GM19463 (cell line): ENCODE results near the gene LCN2.

ENCODE experiments used
- ATAC-seq: cut with Tn5 transposase; IDR thresholded peaks from one replicate; pipeline ENCODE4 v1.9.1; 2021; ENCODE audit warnings: mild to moderate bottlenecking, moderate library complexity; ENCODE audit not compliant: unreplicated experiment

The LCN2 gene

DNA sequence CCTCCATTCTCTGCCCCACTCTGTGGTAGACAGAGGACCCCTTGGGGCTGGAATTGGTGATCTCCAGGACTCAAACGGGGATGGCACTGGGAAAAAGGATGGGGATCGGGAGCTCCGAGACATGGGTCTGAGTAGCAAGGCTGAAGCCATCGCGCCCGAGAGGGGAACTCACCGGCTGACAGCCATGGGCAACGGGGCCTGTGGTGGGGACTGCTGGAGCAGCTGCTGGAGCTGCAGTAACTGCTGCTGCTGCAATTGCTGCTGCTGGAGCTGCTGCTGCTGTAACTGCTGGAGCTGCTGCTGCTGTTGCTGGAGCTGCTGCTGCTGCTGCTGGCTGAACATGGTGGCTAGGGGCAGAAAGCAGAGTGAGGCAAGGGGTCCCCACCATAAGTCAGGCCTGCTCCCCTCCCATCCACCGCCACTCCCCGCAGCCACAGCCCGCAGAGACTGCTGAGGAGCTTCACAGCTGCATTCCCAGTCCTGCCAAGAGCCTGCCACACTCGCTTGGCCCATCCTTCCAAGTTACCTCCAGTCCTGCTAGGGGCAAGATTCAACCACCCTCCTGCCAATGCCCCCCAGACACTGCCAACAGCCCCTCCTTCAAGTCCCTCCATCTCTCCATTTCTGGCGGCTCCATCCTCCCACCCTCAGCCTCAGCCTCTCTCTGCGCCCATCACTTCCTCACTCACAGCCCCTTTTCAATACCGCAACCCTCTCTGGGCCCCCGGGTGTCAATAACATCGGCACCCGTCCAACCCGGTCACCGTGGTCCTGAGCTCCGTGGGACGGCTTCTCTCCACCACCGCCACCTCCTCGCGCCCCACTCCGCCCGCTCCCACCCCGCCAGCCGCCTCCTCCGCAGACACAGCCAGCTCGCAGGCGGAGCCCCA, 41.5 kb downstream of the LCN2 start:
- no peak for ATAC-seq

DNA sequence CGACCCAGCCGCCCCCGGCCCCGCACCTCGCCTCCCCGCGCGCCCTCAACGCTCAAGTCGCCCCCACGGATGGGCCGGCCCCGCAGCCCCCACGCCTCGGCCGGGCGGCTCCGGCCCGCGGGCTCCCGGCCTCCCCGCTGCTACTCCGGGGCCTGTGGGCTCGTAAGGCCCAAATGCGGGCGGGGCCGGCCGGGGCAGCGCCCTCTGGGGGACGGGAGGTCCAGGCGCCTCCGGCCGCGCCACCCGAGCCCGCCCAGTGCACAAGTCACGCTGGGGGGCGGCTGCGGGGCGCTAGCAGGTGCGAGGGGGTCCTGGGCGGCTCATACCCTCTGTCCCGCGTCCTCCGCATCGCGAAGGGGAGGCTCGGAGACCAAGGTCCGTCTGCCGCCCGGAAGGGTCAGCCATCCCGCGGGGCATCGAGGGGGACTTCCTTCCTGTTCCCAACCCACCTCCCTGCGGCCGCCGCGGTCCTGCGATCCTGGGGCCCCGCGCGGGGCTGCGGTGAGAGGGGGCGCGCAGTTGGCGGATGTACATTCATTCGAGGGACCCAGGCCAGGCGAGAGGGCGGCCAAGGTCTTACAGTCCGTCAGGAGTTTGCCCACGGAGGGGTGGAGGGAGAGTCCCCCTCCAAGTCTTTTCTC, 42.3 kb downstream of the LCN2 start, which contains the start of gene CIZ1:
TSS of gene CIZ1 (minus strand) at position 167 of the 641 bp plus-strand sequence. CDS start 715 bp downstream, outside the sequence.
- ATAC-seq = peak; percentile 86

DNA sequence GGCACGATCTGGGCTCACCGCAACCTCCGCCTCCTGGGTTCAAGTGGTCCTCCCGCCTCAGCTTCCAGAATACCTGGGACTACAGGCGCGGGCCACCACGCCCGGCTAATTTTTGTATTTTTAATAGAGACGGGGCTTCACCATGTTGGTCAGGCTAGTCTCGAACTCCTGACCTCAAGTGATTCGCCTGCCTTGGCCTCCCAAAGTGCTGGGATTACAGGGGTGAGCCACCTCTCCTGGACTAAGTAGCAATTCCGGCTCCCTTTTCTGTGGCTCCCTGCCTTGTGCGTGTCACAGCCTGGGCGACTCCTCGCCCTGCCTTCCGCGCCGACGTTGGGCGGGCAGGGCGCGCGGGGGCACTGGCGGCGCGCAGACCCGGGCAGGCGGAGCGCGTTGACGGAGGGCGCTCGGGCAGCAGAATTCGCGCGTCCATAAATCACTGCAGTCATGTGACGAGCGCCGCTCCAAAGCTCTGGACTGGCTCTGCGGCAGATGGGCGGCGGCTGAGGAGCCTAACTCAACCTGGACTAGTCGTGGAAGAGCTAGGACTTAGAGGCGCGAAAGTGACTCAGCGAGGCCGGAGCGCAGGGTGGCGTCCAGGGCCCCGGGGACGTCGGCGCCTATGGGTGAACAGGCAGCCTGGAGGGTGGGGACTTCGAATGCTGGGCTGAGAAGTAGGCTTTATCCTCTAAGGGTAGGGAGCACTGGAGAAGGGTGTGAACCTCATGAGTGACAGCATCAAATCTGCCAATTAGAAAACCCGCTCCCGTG, 43.5 kb downstream of the LCN2 start:
- ATAC-seq = no peak

DNA sequence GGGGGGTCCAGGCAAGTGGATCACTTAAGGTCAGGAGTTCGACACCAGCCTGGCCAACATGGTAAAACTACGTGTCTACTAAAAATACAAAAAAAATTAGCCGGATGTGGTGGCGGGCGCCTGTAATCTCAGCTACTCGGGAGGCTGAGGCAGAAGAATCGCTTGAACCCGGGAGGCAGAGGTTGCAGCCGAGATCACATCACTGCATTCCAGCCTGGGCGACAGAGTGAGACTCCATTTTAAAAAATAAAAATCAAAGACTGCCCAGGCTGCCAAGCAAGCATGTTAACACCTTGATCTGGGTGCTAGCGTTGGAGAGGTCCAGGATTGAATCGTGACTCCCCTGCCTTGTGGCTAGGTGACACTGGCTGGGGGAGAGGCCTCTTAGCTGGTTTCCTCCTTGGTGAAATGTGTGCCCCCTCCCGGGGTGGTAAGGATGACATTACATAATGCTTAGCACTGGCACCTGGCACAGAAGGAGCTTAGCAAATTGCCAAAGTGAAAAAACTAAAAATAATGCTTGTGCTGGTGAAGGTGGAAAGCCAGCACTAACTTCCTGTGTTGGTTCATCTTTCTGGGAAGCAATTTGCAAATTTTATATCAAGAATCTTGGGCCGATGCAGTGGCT, 44.3 kb downstream of the LCN2 start:
- no peak for ATAC-seq

DNA sequence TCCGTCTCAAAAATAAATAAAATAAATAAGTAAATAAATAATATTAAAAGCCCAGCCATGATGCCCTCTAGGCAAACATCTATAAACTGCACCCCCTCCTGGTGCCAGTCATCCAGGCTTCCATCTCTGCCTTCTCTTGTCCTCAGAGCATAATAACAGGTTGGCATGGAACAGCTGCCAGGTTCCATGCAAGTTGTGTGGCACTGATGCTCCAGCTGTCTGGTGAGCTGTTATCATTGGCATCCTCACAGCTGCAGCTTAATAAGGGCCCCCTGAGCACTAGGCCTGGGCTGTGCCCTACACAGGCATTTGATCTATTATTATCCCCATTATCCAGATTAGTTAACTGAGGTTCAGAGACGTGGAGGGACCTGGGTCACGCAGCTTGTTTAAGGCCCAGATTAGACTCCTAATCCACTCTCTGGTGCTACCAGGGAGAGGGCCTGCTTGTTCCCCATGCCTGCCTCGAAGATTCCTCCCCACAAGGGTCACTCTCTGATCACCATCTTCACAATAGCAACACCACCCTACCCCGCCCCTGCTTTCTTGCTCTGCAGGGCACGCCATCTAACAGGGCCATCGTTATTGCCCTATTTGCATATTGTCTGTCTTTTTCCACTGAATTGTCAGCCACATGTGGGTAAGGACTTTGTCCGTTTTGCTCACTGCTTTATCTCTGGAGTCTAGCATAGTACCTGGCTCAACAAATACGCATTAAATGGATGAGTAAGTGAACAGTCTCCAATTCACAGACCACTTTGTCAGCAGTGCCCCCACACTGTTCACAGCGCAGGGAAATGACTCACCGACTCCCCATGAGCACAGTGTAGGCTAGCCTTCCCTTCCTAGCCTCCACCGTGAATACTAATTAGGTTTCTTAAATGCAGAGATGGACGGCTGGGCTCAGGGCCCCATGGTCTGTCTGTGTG, 52.5 kb downstream of the LCN2 start:
- ATAC-seq = no peak

DNA sequence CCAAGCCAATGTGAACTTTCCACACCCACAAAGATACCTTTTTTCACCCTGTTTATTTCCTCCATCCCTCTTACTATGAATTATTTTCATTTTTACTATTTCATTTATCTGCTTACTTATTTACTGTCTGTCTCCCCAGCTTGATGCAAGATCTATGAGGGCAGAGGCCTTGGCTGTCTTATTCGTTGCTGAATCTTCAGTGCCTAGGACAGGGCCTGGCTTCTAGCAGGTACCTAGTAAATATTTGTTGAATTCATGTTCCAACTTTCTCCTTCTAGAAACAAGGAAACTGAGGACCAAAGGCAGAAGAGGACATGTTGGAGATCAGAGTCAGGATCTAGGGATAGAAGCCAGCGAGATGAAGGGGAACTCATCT, 53.4 kb downstream of the LCN2 start:
- no peak for ATAC-seq
